OCI-LY3 (cell line): ENCODE measurements around the gene LRRC43.
A peak's percentile ranks its signal among the peaks of the same experiment; 100 is the strongest.

Source experiments
- H2AFZ ChIP-seq: fragments of 200-600, 300-600 bp; shearing (Covaris generic); 2 replicates; pipeline ENCODE4 v1.6.0; 2014; ENCODE audit warnings: antibody characterized with exemption, low read depth, low read length
- H3K27ac ChIP-seq: fragments of 200-600, 300-600 bp; sonication (generic); 2 replicates; pipeline ENCODE4 v1.5.1; 2014; ENCODE audit warnings: mild to moderate bottlenecking, low read length, moderate library complexity, mixed read lengths
- H3K27me3 ChIP-seq: fragments of 200-600, 300-600 bp; sonication (generic); 2 replicates; pipeline ENCODE4 v1.6.1; 2014; ENCODE audit warnings: low read depth, low read length, mixed read lengths
- H3K36me3 ChIP-seq: fragments of 200-600, 300-600 bp; sonication (generic); replicated peaks from 2 replicates; pipeline ENCODE3; 2014; ENCODE audit warnings: low read depth, low read length, mixed read lengths
- H3K4me1 ChIP-seq: fragments of 300-600, 200-600 bp; sonication (generic); 2 replicates; pipeline ENCODE4 v1.6.1; 2014; ENCODE audit warnings: low read length, mixed read lengths
- H3K4me2 ChIP-seq: fragments of 200-600, 300-600 bp; sonication (generic); 2 replicates; pipeline ENCODE4 v1.6.1; 2014; ENCODE audit warnings: low read length, mixed read lengths
- H3K4me3 ChIP-seq: fragments of 300-600, 200-600 bp; sonication (generic); 2 replicates; pipeline ENCODE4 v1.5.1; 2014; ENCODE audit warnings: antibody characterized with exemption, mild to moderate bottlenecking, low read length, moderate library complexity
- H3K79me2 ChIP-seq: fragments of 300-600, 200-600 bp; shearing (Covaris generic); 2 replicates; pipeline ENCODE4 v1.6.1; 2014; ENCODE audit warnings: mild to moderate bottlenecking, low read length, mixed read lengths
- H3K9ac ChIP-seq: fragments of 300-600, 200-600 bp; shearing (Covaris generic); 2 replicates; pipeline ENCODE4 v1.6.0; 2014; ENCODE audit warnings: mild to moderate bottlenecking, low read length, moderate library complexity
- H3K9me3 ChIP-seq: fragments of 200-600, 300-600 bp; shearing (Covaris generic); 2 replicates; pipeline ENCODE4 v1.6.1; 2014; ENCODE audit warnings: low read length, mixed read lengths; ENCODE audit not compliant: insufficient read depth
- H4K20me1 ChIP-seq: fragments of 200-600, 300-600 bp; sonication (generic); 2 replicates; pipeline ENCODE4 v1.6.1; 2016; ENCODE audit warnings: low read length, mixed read lengths; ENCODE audit not compliant: insufficient read depth
- CTCF ChIP-seq: fragments of 200-600, 300-600 bp; sonication (generic); IDR thresholded peaks from 2 replicates; pipeline ENCODE4 v1.5.1; 2014; ENCODE audit warnings: antibody characterized with exemption, low read length, low read depth
- EZH2phosphoT487 ChIP-seq: fragments of 200-600 bp; shearing (Covaris generic); IDR thresholded peaks from 2 replicates; pipeline ENCODE4 v1.6.1; 2018; ENCODE audit warnings: antibody characterized with exemption, mixed run types, low read depth

LRRC43 gene

GRCh38 chr12:122187466-122187865, 4.5 kb downstream of the LRRC43 start:
- Histone ChIP-seq H3K9me3 (no peaks in the 10 kb centered on the region), H3K27me3 (no peaks in the 10 kb centered on the region), H3K36me3 (no peaks in the 10 kb centered on the region), H3K79me2 (no peaks in the 10 kb centered on the region), H3K4me1 (0 out of 2 replicates have a peak, but pooled peaks cover 3% of the 10 kb centered on the region), H3K27ac (no peak overlapping the region), H2AFZ (no peak overlapping the region), H3K9ac (no peak overlapping the region), H4K20me1 (no peaks in the 10 kb centered on the region), H3K4me3 (no peak overlapping the region), H3K4me2 (no peak overlapping the region)
- no peak for TF ChIP-seq EZH2phosphoT487

- Histone ChIP-seq H4K20me1 (no peaks in the 10 kb centered on the region), H3K27ac (no peak overlapping the region), H2AFZ (no peak overlapping the region), H3K4me1 (no peaks in the 10 kb centered on the region), H3K4me3 (no peak overlapping the region), H3K9me3 (no peaks in the 10 kb centered on the region), H3K79me2 (no peaks in the 10 kb centered on the region), H3K36me3 (no peaks in the 10 kb centered on the region), H3K9ac (no peak overlapping the region), H3K27me3 (peaks cover 3% of the 10 kb centered on the region; the same call in 1 of the 2 replicates), H3K4me2 (no peak overlapping the region)
- TF ChIP-seq CTCF (no peak), EZH2phosphoT487 (no peak)
Measured at GRCh38 chr12:122189626-122190475, 6.9 kb downstream of the LRRC43 start.

- H3K4me1 ChIP-seq = no peaks in the 10 kb centered on the region
- H2AFZ ChIP-seq = no peak overlapping the region
- H3K4me2 ChIP-seq = peak overlapping the region; percentile 24
- H4K20me1 ChIP-seq = no peaks in the 10 kb centered on the region
- TF ChIP-seq EZH2phosphoT487 (no peak), CTCF (peak; percentile 88)
- no peak overlapping the region for H3K9ac ChIP-seq
- H3K27ac ChIP-seq = no peak overlapping the region
- H3K79me2 ChIP-seq = no peaks in the 10 kb centered on the region
- no peaks in the 10 kb centered on the region for H3K9me3 ChIP-seq
- peaks cover 6% of the 10 kb centered on the region; the same call in 1 of the 2 replicates for H3K27me3 ChIP-seq
- no peak overlapping the region for H3K4me3 ChIP-seq
- H3K36me3 ChIP-seq = no peaks in the 10 kb centered on the region
Measured at GRCh38 chr12:122190842-122191668, 8.1 kb downstream of the LRRC43 start.

GRCh38 chr12:122192441-122192840, 9.5 kb downstream of the LRRC43 start:
- Histone ChIP-seq H3K4me1 (peaks cover 12% of the 10 kb centered on the region), H3K36me3 (no peaks in the 10 kb centered on the region), H3K4me2 (no peak overlapping the region), H3K4me3 (no peak overlapping the region), H3K9me3 (no peaks in the 10 kb centered on the region), H3K27ac (no peak overlapping the region), H3K79me2 (no peaks in the 10 kb centered on the region), H4K20me1 (no peaks in the 10 kb centered on the region), H3K27me3 (peaks cover 6% of the 10 kb centered on the region; the same call in 1 of the 2 replicates), H3K9ac (no peak overlapping the region), H2AFZ (no peak overlapping the region)
- TF ChIP-seq CTCF (no peak), EZH2phosphoT487 (no peak)
